ENCODE measurements around the gene B3GNT3.

B3GNT3 gene

GRCh38 chr19:17794731-17795494 lies at the start of gene B3GNT3:
TSS of gene B3GNT3 (plus strand) at chr19:17795138. CDS start at chr19:17807808, 12,670 bp downstream.
- DNase-seq (ENCODE audit: low read depth in 2 of 2), result no peak

GRCh38 chr19:17747205-17748098 lies 47.5 kb upstream of the B3GNT3 start:
- peak; percentile 88 to 90 for DNase-seq (ENCODE audit: low read depth in 2 of 2)

- DNase-seq (ENCODE audit: low read depth in 2 of 2), result no peak
Observed at GRCh38 chr19:17748884-17749638, 45.9 kb upstream of the B3GNT3 start.

GRCh38 chr19:17749912-17750317 lies 45.0 kb upstream of the B3GNT3 start:
- DNase-seq (ENCODE audit: low read depth in 2 of 2), result peak in 1 of 2 donors; percentile 19

- peak; percentile 78 for DNase-seq (ENCODE audit: low read depth in 2 of 2)
Observed at GRCh38 chr19:17751103-17751911, 43.6 kb upstream of the B3GNT3 start, which contains the start of gene FCHO1. TSS of gene FCHO1 (plus strand) at chr19:17751477. CDS start at chr19:17755165, 3,688 bp downstream.

- no peak for DNase-seq (ENCODE audit: low read depth in 2 of 2)
Observed at GRCh38 chr19:17751912-17752273, 43.0 kb upstream of the B3GNT3 start.

- no peak for DNase-seq (ENCODE audit: low read depth in 2 of 2)
Observed at GRCh38 chr19:17752865-17753639, 41.9 kb upstream of the B3GNT3 start.

- no peak for DNase-seq (ENCODE audit: low read depth in 2 of 2)
Observed at GRCh38 chr19:17753976-17754375, 41.0 kb upstream of the B3GNT3 start.

- no peak for DNase-seq (ENCODE audit: low read depth in 2 of 2)
Observed at GRCh38 chr19:17754634-17755442, 40.1 kb upstream of the B3GNT3 start.

- DNase-seq (ENCODE audit: low read depth in 2 of 2), result no peak
Observed at GRCh38 chr19:17755443-17755890, 39.5 kb upstream of the B3GNT3 start.

GRCh38 chr19:17755977-17756670 lies 38.8 kb upstream of the B3GNT3 start:
- DNase-seq (ENCODE audit: low read depth in 2 of 2), result no peak

GRCh38 chr19:17757125-17757524 lies 37.8 kb upstream of the B3GNT3 start:
- no peak for DNase-seq (ENCODE audit: low read depth in 2 of 2)

GRCh38 chr19:17758515-17758914 lies 36.4 kb upstream of the B3GNT3 start:
- DNase-seq (ENCODE audit: low read depth in 2 of 2), result no peak

- no peak for DNase-seq (ENCODE audit: low read depth in 2 of 2)
Observed at GRCh38 chr19:17761148-17761547, 33.8 kb upstream of the B3GNT3 start.

GRCh38 chr19:17762505-17763229 lies 32.3 kb upstream of the B3GNT3 start:
- no peak for DNase-seq (ENCODE audit: low read depth in 2 of 2)

- DNase-seq (ENCODE audit: low read depth in 2 of 2), result no peak
Observed at GRCh38 chr19:17764348-17764747, 30.6 kb upstream of the B3GNT3 start.

GRCh38 chr19:17765069-17765618 lies 29.8 kb upstream of the B3GNT3 start:
- DNase-seq (ENCODE audit: low read depth in 2 of 2), result no peak

Measured in activated CD4-positive, alpha-beta T cell treated with anti-CD3 and anti-CD28 coated beads for 24 hours (primary cell).